Measurements from ENCODE around the gene PDCD4.

The PDCD4 gene

DNA sequence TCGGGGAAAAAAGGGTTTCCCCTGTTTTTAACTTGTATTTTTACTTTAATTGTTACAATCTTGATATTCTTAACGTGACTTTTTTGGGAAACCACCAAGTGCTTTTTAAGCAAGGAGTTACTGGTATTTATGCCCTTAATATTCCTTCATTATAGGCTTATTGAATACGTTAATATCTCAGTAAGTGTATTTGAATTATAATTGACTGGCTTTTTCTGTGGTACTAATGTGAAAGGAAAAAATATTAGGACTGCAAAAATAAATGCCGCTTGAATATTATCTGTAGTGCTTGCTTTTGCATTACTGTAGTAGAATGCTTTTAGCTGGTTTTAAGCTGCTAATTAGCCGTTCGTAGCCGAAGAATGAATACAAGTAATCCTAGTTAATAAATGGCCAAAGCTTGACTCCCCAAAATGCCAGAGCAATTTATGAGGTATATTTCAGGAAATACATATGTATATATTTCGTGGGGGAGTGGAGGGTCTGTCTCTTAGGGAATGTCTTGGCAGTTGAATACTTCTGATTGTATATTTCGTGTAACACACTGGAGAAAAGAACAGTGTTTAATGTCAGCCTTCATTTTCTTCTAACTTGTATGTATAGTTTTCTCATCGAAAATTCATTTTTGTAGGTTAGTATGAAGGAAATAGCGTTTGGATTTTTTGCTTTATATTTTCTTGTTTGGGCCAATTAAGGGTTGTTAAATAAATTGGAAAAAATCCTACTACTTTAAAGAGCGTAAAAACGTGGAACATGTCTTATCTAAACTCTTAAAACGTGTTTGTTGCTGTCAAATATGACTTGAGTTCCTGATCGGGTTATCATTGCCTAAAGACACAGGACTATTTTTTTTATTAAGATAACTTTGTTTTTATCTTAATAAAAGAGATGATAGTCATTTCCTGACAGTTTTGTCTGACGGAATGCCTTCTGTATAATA lies 1.5 kb downstream of the PDCD4 start:
- no peak for TF ChIP-seq ZNF274 (IDR thresholded peaks at IDR 0.05; ENCODE audit: low read depth, low read length)
- peak overlapping the region; percentile 62 for H3K4me3 ChIP-seq (ENCODE audit: low read length)

DNA sequence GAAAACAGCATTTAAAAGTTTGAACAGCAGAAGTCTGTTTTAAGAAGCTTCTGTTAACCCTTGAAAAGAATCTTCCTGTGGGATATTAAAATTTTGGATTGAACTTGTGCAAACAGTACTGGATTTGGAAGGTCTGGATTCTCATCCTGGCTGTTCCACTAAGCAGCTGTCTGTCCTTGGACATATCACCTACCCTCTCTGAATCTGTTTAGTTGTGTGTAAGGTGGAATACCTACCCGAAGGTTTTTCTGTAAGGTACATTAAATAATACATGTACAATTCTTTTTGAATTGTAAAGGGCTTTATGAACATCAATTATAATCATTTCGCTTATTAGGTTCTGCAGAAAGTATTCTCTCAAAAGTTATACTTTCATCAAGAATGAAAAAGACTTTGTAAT lies 2.2 kb downstream of the PDCD4 start:
- no peak for TF ChIP-seq ZNF274 (IDR thresholded peaks at IDR 0.05; ENCODE audit: low read depth, low read length)
- H3K4me3 ChIP-seq (ENCODE audit: low read length): peak overlapping the region; percentile 62; the same call in 1 of the 2 replicates

DNA sequence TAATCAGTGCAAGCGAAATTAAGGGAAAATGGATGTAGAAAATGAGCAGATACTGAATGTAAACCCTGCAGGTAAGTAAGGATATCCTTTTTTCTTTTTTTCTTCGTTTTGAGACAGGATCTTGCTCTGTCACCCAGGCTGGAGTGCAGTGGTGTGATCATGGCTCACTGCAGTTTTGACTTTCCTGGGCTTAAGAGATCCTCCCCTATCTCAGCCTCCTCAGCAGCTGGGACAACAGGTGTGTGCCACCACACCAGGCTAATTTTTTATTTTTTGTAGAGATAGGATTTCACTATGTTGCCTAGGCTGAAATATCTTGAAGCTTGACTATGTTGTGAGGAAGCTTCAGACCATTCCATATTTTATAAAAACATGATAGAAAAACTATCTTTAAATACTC lies 4.3 kb downstream of the PDCD4 start:
- no peak for TF ChIP-seq ZNF274 (IDR thresholded peaks at IDR 0.05; ENCODE audit: low read depth, low read length)
- no peak overlapping the region for H3K4me3 ChIP-seq (ENCODE audit: low read length)

DNA sequence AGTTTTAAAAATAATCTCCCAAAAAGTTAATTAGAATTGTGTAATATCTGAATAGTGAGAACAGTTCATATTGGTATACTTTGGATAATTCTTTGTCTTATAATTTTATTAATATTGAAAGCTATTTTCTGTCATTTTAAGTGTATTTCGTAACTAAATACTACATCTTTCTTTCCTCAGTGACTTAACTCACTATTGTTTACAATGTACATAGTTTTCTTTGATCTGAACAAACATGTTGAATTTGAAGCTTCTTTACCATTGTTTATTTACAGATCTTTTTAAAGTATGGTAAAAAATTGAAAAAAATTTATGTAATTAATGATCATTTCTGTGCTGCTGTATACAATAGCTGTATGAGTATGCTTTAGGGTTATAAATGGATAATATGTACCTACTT lies 5.1 kb downstream of the PDCD4 start:
- no peak overlapping the region for H3K4me3 ChIP-seq (ENCODE audit: low read length)
- no peak for TF ChIP-seq ZNF274 (IDR thresholded peaks at IDR 0.05; ENCODE audit: low read depth, low read length)

DNA sequence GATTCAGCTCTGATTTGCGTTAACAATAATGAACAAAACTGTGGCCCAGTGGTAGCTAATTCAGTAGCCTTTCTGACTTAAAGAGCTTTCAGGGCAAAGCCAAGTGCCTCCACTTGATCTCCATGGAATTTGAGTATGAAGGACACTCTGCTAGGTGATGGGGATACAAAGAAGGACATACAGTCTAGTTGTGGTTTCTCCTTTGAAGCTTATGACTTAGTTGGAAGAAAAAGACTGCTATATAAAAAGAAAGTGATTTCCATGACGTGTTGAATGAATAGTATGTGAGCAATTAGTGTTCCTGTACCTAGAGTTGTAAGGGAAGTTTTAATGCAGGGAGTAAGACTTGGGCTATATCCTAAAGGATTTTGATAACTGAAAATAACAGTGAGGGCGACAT lies 8.3 kb downstream of the PDCD4 start:
- TF ChIP-seq ZNF274 (IDR thresholded peaks at IDR 0.05; ENCODE audit: low read depth, low read length): no peak
- H3K4me3 ChIP-seq (ENCODE audit: low read length): no peak overlapping the region

DNA sequence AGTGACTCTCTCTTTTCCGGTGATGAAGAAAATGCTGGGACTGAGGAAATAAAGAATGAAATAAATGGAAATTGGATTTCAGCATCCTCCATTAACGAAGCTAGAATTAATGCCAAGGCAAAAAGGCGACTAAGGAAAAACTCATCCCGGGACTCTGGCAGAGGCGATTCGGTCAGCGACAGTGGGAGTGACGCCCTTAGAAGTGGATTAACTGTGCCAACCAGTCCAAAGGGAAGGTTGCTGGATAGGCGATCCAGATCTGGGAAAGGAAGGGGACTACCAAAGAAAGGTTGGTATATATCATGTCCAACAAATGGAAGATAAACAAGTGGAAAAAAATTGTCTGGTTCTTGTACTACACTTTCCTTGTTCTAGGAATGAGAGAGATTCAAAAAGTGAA lies 9.5 kb downstream of the PDCD4 start:
- no peak for TF ChIP-seq ZNF274 (IDR thresholded peaks at IDR 0.05; ENCODE audit: low read depth, low read length)
- no peak overlapping the region for H3K4me3 ChIP-seq (ENCODE audit: low read length)

DNA sequence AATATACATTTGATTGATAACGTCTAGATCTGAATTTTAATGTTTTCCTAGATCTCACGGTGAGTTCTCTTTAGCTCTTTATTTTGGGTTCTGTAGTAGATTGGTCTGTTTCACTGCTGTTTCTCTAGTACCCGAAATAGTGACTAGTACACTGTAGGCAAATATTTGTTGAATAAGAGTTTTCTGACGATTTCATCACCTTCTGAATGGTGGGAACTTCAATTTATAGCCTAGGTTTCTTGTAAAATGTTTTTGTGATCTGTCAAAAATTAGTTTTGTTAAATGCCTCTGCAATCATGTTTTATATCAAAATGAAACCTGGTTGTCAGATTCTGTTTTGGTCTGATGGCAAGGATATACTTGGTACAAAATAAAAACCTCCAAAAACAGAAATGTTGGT lies 10.2 kb downstream of the PDCD4 start:
- TF ChIP-seq ZNF274 (IDR thresholded peaks at IDR 0.05; ENCODE audit: low read depth, low read length): no peak
- no peak overlapping the region for H3K4me3 ChIP-seq (ENCODE audit: low read length)

DNA sequence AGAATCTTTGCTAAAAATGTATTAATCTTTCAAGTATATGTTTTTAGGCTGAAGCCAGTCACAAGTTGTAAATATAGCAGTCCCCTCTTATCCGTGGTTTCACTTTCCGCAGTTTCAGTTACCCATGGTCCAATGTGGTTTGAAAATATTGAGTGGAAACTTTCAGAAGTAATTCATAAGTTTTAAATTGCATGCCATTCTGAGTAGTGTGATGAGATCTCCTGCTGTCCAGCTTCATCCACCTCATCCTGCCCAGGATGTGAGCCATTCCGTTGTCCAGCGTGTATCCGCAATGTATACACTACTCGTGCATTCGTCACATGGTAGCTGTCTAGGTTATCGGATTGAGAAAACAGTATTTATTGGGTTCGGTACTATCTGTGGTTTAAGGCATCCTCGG lies 12.2 kb downstream of the PDCD4 start:
- TF ChIP-seq ZNF274 (IDR thresholded peaks at IDR 0.05; ENCODE audit: low read depth, low read length): no peak
- no peak overlapping the region for H3K4me3 ChIP-seq (ENCODE audit: low read length)

DNA sequence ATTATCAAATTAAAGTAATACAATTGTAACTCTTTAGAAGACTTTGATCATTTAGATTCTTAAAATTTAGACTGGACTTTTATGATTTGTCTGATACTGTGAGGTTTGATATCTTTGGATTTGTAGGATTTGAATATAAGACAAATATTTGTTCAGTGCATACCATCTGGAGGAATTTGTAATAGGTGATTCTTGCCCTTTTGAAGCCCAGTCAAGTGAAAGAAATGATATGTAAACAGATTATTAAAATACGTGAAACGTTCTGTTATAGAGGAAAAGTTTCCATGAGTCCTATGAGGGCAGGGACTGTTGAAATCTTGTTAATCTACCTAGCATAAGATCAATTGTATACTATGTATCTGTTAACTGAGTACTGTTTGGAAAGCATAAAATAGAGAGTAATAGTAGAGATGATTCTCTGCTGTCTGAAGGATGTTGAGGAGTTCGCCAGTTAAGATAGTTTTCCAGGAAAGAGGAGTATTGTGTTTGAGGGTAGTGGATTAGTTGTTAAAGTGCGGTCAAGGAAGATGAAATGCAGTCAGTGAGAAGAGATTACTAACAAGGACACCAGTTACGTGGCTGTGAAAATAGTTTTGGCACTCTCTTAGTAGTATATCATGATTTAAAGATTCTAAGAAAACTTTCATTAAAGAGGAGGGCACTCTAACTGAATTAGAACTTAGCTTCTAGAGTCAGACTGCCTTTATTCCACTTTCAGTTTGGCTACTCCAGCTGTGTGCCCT lies 14.4 kb downstream of the PDCD4 start:
- no peak overlapping the region for H3K4me3 ChIP-seq (ENCODE audit: low read length)
- TF ChIP-seq ZNF274 (IDR thresholded peaks at IDR 0.05; ENCODE audit: low read depth, low read length): no peak

DNA sequence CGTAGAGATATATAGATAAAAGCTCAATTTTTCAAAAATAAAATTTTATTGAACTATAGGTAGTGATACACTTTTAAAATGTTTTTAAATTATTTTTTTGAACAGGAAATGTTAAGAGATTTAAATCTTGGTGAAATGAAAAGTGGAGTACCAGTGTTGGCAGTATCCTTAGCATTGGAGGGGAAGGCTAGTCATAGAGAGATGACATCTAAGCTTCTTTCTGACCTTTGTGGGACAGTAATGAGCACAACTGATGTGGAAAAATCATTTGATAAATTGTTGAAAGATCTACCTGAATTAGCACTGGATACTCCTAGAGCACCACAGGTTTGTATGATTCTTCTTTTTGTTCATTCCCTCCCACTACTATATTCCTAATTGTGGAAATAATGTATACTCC lies 15.8 kb downstream of the PDCD4 start:
- TF ChIP-seq ZNF274 (IDR thresholded peaks at IDR 0.05; ENCODE audit: low read depth, low read length): no peak
- no peak overlapping the region for H3K4me3 ChIP-seq (ENCODE audit: low read length)

DNA sequence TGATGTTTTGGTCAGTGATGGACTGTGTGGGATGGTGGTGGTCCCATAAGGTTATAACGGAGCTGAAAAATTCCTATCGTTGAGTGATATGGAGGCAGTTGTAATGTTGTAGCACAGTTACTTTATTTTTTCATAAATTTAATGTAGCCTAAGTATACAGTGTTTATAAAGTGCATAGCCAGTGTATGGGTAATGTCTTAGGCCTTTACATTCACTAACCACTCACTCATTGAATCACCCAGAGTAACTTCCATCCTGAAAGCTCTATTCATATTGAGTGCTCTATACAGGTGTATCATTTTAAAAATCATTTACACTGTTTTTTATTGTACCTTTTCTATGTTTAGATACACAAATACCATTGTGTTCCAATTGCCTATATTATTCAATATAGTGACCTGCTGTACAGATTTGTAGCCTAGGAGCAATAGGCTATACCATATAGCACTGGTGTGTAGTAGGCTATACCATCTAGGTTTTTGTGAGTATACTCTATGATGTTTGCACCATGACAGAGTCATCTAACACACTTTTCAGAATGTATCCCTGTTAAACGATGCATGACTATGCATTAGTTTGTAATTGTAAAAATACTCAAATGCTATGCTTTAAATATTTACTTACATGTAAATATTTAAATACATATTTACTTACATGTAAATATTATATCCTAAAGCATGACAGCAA lies 21.0 kb downstream of the PDCD4 start:
- no peak overlapping the region for H3K4me3 ChIP-seq (ENCODE audit: low read length)
- TF ChIP-seq ZNF274 (IDR thresholded peaks at IDR 0.05; ENCODE audit: low read depth, low read length): no peak

DNA sequence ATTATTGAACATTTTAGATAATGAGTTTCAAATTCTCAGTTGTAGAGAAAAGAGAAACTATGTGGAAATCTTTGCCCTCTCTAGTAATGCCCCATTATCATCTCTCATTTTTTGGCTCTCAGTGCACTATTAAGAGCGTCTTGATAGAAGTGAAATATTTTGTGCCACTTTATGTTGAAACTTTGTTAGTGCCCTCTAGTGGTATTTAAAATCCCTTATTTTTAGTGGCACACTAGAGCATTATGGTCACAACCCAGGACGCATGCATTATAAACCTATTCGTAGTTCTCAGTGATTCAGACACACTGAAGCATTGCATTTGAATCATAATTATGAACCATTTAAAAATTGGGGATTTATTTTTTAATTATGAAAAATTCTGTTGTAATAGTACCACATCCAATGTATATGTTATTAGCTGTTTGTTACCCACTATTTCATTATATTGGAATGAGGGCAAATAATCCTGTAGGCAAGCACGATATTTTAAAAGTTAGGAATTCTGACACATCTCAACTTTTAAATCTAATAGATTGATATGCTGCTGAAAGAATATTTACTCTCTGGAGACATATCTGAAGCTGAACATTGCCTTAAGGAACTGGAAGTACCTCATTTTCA lies 21.9 kb downstream of the PDCD4 start:
- TF ChIP-seq ZNF274 (IDR thresholded peaks at IDR 0.05; ENCODE audit: low read depth, low read length): no peak
- H3K4me3 ChIP-seq (ENCODE audit: low read length): no peak overlapping the region

DNA sequence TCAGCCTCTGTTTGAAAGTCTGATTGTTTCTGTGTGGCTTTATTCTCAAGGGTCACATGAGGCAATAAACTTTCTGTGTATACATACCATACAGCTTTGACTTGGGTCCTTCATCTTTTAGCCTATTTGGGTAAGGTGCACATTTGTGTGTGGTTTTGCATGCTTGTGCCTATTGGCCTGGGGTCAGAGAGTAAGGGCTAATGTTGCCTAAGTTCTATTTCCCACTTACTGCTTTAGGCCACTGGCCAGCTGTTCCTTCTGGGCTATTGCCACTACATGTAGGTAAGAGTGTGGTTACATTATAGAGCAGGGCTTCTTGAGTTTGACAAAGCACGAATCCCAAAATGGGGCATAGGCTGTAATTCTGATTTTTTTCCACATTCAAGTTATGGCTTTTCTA lies 25.5 kb downstream of the PDCD4 start:
- no peak overlapping the region for H3K4me3 ChIP-seq (ENCODE audit: low read length)
- no peak for TF ChIP-seq ZNF274 (IDR thresholded peaks at IDR 0.05; ENCODE audit: low read depth, low read length)

DNA sequence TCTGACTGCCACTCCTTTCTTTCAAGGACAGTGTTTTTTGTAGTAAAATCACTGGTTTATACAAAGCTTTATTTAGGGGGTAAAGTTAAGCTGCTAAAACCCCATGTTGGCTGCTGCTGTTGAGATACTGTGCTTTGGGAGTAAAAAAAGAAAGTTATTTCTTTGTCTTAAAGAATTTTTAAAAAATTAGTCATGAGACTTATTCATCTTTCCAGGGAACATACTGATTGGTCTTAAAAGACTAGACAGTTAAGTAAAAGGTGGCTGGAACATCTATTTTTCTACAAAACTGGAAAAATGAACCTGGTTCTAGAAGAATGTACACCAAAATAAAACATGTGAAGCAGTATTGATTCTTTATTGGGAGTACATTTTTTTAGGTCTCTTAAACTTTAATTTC lies 26.7 kb downstream of the PDCD4 start:
- no peak overlapping the region for H3K4me3 ChIP-seq (ENCODE audit: low read length)
- no peak for TF ChIP-seq ZNF274 (IDR thresholded peaks at IDR 0.05; ENCODE audit: low read depth, low read length)

Data from GM08714 (cell line).